Measurements from ENCODE around the gene PNMA8B. TPM values are rescaled to one million over a fixed set of nuclear protein-coding genes. Genes with fewer than 3 reads are reported as not detected.

PNMA8B gene
- polyA plus RNA-seq, 1 of the 3 experiments (the other 2 are of a cell fraction): 0.92 TPM

DNA sequence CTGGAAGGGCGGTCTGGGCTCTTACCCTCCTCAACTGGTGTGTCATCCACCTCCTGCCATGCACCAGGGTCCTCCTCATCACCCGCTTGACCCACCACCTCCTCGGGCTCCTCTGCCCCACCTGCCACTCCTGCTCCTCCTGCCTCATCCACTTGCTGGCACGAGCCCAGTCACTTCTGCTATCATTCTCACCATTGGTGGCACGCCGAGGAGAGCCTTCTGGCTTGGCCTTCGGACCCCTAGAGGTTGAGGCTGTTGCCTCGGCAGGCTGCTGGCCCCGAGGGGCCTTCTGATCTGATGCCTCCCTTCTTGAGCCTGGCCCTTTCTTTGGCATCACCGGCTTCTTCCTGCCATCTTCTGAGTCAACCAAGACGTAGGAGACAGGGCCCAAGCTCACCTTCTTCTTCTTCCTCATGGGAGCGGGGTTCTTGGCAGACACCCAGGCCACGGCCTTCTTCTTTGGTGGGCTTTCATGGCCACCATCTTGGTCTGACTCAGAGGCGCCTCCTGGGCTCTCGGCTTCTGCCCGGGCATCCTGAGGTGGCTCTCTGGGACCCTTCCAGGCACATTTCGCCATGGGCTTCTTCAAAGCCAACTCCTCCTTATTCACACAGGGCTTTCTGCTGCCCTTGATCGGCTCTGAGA is 26.0 kb downstream of the PNMA8B start:
- no peak for TF ChIP-seq SIN3A (IDR thresholded peaks at IDR 0.05; ENCODE audit: borderline replicate concordance, low read depth, low read length)
- TF ChIP-seq RCOR1 (IDR thresholded peaks at IDR 0.05; ENCODE audit: low read length): no peak
- TF ChIP-seq EZH2phosphoT487 (IDR thresholded peaks at IDR 0.05; ENCODE audit: borderline replicate concordance, low read depth): no peak
- TF ChIP-seq YY1 (IDR thresholded peaks at IDR 0.05; ENCODE audit: low read depth): no peak
- no peak for TF ChIP-seq POLR2AphosphoS5 (IDR thresholded peaks at IDR 0.05; ENCODE audit: low read depth, low read length)
- TF ChIP-seq TAF1 (IDR thresholded peaks at IDR 0.05; ENCODE audit: borderline replicate concordance, low read depth, low read length): no peak
- no peak for TF ChIP-seq GABPA (IDR thresholded peaks at IDR 0.05; ENCODE audit: low read depth)
- TF ChIP-seq CHD2 (IDR thresholded peaks at IDR 0.05; ENCODE audit: low read length, partially characterized antibody): no peak
- TF ChIP-seq NFIC (IDR thresholded peaks at IDR 0.05; ENCODE audit: borderline replicate concordance): no peak
- TF ChIP-seq USF1 (IDR thresholded peaks at IDR 0.05; ENCODE audit: borderline replicate concordance, low read depth): no peak
- no peak for TF ChIP-seq RAD21 (IDR thresholded peaks at IDR 0.05; ENCODE audit: low read length)
- no peak for TF ChIP-seq GATA2 (CRISPR knock-in tag; IDR thresholded peaks at IDR 0.05)
- TF ChIP-seq SMC3 (IDR thresholded peaks at IDR 0.05; ENCODE audit: low read depth, low read length): no peak
- no peak for TF ChIP-seq RFX5 (IDR thresholded peaks at IDR 0.05; ENCODE audit: low read length)
- TF ChIP-seq PBX3 (IDR thresholded peaks at IDR 0.05): no peak
- no peak for TF ChIP-seq TCF12 (IDR thresholded peaks at IDR 0.05)
- no peak for TF ChIP-seq MAX (IDR thresholded peaks at IDR 0.05; ENCODE audit: low read depth)
- Histone ChIP-seq H3K27me3 (ENCODE audit: insufficient read depth) (no peaks in the 10 kb centered on the region), H3K9ac (no peak overlapping the region), H3K36me3 (replicated peaks in 1 of 2; ENCODE audit: control insufficient read depth in 1 of 2, insufficient read depth in 2 of 2, low read length in 1 of 2) (peaks cover 0 to 8% of the 10 kb centered on the region in 2 experiments), H3K9me3 (no peaks in the 10 kb centered on the region), H3K27ac (ENCODE audit: low read depth in 2 of 2, low read length in 1 of 2) (no peak overlapping the region), H3F3A (replicated peaks; ENCODE audit: insufficient read depth) (peaks cover 29% of the 10 kb centered on the region), H3K4me2 (no peak overlapping the region; the same call in 1 of the 2 replicates), H3K4me1 (ENCODE audit: control insufficient read depth in 1 of 2, insufficient read depth in 2 of 2, low read depth in 1 of 2, low read length in 1 of 2) (peaks cover 16 to 25% of the 10 kb centered on the region in 2 experiments; a peak in 2 of 4 replicates), H3K4me3 (ENCODE audit: low read depth in 2 of 2, low read length in 1 of 2) (no peak overlapping the region), H3K9me2 (no peaks in the 10 kb centered on the region), H2AFZ (ENCODE audit: low read depth) (no peak overlapping the region), H4K20me1 (ENCODE audit: insufficient read depth) (no peaks in the 10 kb centered on the region), H3K79me2 (ENCODE audit: insufficient read depth) (peaks cover 8% of the 10 kb centered on the region; the same call in 1 of the 2 replicates)
- WGBS (ENCODE audit: low lambda C conversion rate): 96% methylated on average over 18 of the region's 18 CpGs
- POLR2A ChIA-PET: no interaction called here
- DNase-seq: no peak
- CTCF ChIA-PET: interaction anchor here (0.8 to 24.7 kb wide), 5 partner anchors 8 to 70 kb away, joined by 3 to 463 read pairs (median 7); no protein-coding TSS in a partner anchor
